Measurements from ENCODE around the gene IFNAR1. TPM values are rescaled to one million over a fixed set of nuclear protein-coding genes. Genes with fewer than 3 reads are reported as not detected.

IFNAR1 gene
- total and polyA plus RNA-seq, 5 donors, result 9.6 to 28.7 (median 25.1) TPM

DNA sequence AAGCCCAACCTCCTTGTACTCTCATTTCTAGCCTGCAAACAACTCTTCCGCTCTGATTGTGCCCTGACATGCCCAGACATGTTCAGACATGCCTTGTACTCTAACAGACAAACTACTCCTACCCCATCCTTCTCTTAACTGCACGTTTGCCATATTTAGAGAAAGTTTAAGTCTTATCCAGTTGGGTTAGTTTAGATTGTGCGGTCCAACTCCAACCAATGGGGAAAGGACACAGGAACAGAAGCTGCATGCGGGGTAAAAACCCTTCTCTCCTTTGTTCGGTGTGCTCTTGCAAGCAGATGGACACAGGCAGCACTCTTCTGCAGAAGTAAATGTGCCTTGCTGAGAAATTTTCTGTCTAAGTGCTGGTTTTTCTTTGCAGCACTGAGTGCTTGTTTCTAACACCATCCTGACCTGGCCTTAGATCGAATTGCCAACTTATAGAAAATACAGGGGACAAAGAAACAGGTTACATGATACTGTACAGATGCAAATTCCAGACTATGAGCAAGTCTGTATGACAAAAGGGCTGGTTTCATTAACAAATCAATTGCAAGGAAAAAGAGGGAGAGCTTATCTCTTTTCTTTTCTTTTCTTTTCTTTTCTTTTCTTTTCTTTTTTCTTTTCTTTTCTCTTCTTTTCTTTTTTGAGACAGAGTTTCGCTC lies 42.7 kb downstream of the IFNAR1 start:
- intact Hi-C loops (cut with DNase I), result loop anchor here in 1 of 4 donors (10.0 kb wide), 1 partner anchor 77 kb away; no protein-coding TSS in a partner anchor
- H3K27me3 ChIP-seq (ENCODE audit: control insufficient read depth, insufficient read depth), result no peaks in the 10 kb centered on the region
- DNase-seq, result no peak
- 88% methylated on average over 7 of the region's 7 CpGs for WGBS
- no peak for ATAC-seq
- no peaks in the 10 kb centered on the region for H3K9me3 ChIP-seq (ENCODE audit: control insufficient read depth, low read length)
- H3K27ac ChIP-seq (ENCODE audit: low read length), result no peak overlapping the region
- no peaks in the 10 kb centered on the region for H3K4me1 ChIP-seq (ENCODE audit: control insufficient read depth, insufficient read depth, low read length)
- H3K4me3 ChIP-seq (ENCODE audit: low read length), result no peak overlapping the region

DNA sequence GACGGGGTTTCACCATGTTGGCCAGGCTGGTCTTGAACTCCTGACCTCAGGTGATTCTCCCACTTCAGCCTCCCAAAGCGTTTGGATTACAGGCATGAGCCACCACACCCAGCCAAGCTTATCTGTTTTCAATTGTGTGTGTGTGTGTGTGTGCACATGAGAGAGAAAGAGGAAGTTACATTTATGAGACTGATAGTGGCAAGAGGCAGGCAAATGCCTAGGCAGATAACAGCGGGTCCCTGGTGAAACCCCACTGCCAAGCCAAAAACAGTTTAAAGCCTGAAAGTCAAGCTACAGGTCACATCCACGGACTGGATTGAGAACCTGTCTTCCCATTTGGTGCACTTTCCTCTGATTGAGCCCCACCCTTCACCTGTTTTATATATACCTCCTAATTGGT lies 43.4 kb downstream of the IFNAR1 start:
- ATAC-seq, result no peak
- Histone ChIP-seq H3K27ac (ENCODE audit: low read length) (no peak overlapping the region), H3K4me1 (ENCODE audit: control insufficient read depth, insufficient read depth, low read length) (no peaks in the 10 kb centered on the region), H3K27me3 (ENCODE audit: control insufficient read depth, insufficient read depth) (no peaks in the 10 kb centered on the region), H3K4me3 (ENCODE audit: low read length) (no peak overlapping the region), H3K9me3 (ENCODE audit: control insufficient read depth, low read length) (no peaks in the 10 kb centered on the region)
- 83% methylated on average over 4 of the region's 4 CpGs for WGBS
- DNase-seq, result no peak
- intact Hi-C loops (cut with DNase I), result loop anchor here in 1 of 4 donors (10.0 kb wide), 1 partner anchor 77 kb away; no protein-coding TSS in a partner anchor

DNA sequence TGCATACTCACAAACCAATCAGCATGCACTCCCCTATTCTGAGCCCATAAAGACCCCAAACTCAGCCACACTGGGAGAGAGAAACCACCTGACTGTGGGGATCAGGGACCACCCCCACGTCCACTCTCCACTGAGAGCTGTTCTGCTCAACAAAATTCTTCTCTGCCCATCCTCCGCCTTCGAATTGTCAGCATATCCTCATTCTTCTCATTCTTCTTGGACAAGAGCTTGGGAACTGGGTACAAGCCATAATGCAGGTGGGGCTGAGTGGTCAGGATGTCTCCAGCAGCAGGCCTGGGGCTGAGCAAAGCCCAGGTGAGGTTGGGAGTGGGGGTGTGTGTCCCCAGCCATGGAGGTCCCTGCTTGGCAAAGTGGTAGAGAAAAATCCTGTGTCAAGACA lies 43.8 kb downstream of the IFNAR1 start:
- intact Hi-C loops (cut with DNase I), result loop anchor here in 1 of 4 donors (10.0 kb wide), 1 partner anchor 76 kb away; no protein-coding TSS in a partner anchor
- 91% methylated on average over 3 of the region's 3 CpGs for WGBS
- ATAC-seq, result no peak

DNA sequence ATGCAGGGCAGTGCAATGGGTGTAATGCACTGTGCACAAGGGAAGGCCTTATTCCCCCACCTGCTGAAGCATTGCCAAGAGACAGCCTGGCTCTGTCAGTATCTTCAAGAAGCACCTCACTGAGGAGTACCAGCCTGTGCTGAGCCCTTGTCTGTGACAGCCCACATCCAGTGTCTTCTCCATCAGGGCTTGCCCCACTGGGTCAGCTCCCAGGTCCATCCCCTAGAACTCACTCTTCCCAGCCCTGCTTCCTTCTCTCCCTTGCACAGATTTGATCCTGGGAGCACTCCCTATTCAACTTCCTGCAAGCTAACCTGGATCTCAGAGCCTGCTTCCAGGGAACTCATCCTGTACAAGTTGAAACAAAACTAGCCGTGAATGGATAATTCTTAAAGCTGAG lies 44.8 kb downstream of the IFNAR1 start:
- intact Hi-C loops (cut with DNase I), result loop anchor here in 1 of 4 donors (10.0 kb wide), 1 partner anchor 75 kb away; no protein-coding TSS in a partner anchor

More for the DNA sequence above, 43.8 kb downstream of the IFNAR1 start:
- Histone ChIP-seq H3K4me3 (ENCODE audit: low read length) (no peak overlapping the region), H3K27ac (ENCODE audit: low read length) (no peak overlapping the region), H3K27me3 (ENCODE audit: control insufficient read depth, insufficient read depth) (no peaks in the 10 kb centered on the region), H3K9me3 (ENCODE audit: control insufficient read depth, low read length) (no peaks in the 10 kb centered on the region), H3K4me1 (ENCODE audit: control insufficient read depth, insufficient read depth, low read length) (peaks cover 3% of the 10 kb centered on the region)
- no peak for DNase-seq

DNA sequence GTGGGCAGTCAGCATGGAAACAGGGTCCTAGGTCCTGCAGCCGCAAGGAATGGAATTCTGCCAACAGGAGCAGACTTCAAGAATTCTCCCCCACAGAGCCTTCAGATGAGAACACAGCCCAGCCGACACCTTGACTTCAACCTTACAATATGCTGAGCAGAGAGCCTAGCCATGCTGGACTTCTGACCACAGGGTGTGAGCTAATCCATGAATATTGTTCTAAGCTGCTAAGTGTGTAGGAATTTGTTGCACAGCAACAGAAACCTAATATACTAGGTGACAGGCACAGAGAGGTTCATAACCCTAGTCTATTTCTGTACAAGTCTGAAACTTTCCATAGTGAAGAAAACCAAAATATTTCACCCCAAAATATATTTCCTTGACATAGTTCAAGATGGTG lies 45.5 kb downstream of the IFNAR1 start:
- ATAC-seq (no peak), DNase-seq (no peak)
- Histone ChIP-seq H3K9me3 (ENCODE audit: control insufficient read depth, low read length) (no peaks in the 10 kb centered on the region), H3K27me3 (ENCODE audit: control insufficient read depth, insufficient read depth) (no peaks in the 10 kb centered on the region), H3K4me1 (ENCODE audit: control insufficient read depth, insufficient read depth, low read length) (peaks cover 3% of the 10 kb centered on the region), H3K27ac (ENCODE audit: low read length) (no peak overlapping the region), H3K4me3 (ENCODE audit: low read length) (no peak overlapping the region)
- intact Hi-C loops (cut with DNase I), result loop anchor here in 2 of 4 donors (10.0 kb wide), 2 partner anchors 166 to 536 kb away; no protein-coding TSS in a partner anchor
- 99% methylated on average over 2 of the region's 2 CpGs for WGBS

More for the DNA sequence above, 44.8 kb downstream of the IFNAR1 start:
- WGBS, result 95% methylated on average over 1 of the region's 1 CpG
- DNase-seq (no peak), ATAC-seq (no peak)
- Histone ChIP-seq H3K27ac (ENCODE audit: low read length) (no peak overlapping the region), H3K4me1 (ENCODE audit: control insufficient read depth, insufficient read depth, low read length) (peaks cover 3% of the 10 kb centered on the region), H3K9me3 (ENCODE audit: control insufficient read depth, low read length) (no peaks in the 10 kb centered on the region), H3K27me3 (ENCODE audit: control insufficient read depth, insufficient read depth) (no peaks in the 10 kb centered on the region), H3K4me3 (ENCODE audit: low read length) (no peak overlapping the region)

DNA sequence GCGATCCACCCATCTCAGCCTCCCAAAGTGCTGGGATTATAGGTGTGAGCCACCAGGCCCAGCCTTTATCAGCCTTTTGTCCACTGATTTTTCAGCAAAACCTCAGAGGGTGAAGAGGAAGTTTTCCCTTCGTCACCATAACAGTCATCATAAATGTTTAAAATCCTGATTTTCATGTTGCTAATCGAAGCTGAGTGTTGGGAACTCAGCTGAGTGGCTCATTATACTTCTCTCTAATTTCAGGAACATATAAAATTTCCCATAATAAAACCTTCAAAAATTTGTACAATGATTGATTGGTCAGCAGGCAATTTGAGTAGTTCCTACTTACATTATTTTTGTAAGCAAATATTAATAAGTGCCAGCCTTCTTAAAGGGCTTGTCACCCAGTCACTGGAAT lies 46.6 kb downstream of the IFNAR1 start:
- H3K4me1 ChIP-seq (ENCODE audit: control insufficient read depth, insufficient read depth, low read length), result peaks cover 3% of the 10 kb centered on the region
- no peaks in the 10 kb centered on the region for H3K27me3 ChIP-seq (ENCODE audit: control insufficient read depth, insufficient read depth)
- no peaks in the 10 kb centered on the region for H3K9me3 ChIP-seq (ENCODE audit: control insufficient read depth, low read length)
- intact Hi-C loops (cut with DNase I), result loop anchor here in 2 of 4 donors (10.0 kb wide), 2 partner anchors 167 to 537 kb away; no protein-coding TSS in a partner anchor
- DNase-seq (no peak), ATAC-seq (no peak)
- H3K4me3 ChIP-seq (ENCODE audit: low read length), result no peak overlapping the region
- no peak overlapping the region for H3K27ac ChIP-seq (ENCODE audit: low read length)
- 87% methylated on average over 3 of the region's 3 CpGs for WGBS

DNA sequence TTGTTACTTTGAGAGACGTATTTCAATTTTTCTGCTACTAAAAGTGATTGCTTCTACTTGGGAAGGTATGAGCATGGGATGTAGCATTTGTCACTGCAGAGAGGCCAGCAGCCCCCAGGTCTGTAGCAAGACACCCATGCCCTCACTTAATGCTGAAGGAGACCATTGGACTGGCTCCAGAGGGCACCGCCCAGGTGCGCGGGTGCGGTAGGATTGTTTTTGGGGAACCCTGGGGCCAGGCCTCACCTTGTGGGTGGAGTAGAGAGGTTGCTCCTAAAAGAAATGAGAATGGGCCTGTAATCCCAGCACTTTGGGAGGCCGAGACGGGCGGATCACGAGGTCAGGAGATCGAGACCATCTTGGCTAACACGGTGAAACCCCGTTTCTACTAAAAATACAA lies 47.8 kb downstream of the IFNAR1 start:
- no peak for ATAC-seq
- H3K27ac ChIP-seq (ENCODE audit: low read length), result no peak overlapping the region
- intact Hi-C loops (cut with DNase I), result loop anchor here in 2 of 4 donors (10.0 kb wide), 2 partner anchors 168 to 538 kb away; no protein-coding TSS in a partner anchor

DNA sequence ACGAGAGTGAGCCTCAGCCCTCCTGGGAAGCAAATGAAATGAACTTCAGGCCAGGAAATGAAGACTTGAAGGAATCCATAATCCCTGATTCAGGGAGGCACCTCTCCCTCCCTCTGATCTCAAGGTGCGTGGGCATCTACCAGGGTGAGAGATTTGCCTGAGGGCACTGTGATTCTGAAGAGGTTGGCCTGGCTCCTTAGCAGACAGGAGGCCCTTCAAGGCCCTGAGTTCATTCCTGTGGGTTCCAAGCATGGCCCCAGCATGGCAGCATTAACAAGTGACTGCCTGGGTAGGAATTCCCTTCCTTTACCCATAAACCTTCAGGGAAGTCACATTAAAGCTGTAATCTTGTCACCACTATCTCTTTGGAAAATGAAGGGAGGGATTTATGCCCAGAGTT lies 48.7 kb downstream of the IFNAR1 start:
- intact Hi-C loops (cut with DNase I), result loop anchor here in 2 of 4 donors (10.0 kb wide), 2 partner anchors 169 to 539 kb away; no protein-coding TSS in a partner anchor
- DNase-seq, result no peak
- Histone ChIP-seq H3K27me3 (ENCODE audit: control insufficient read depth, insufficient read depth) (no peaks in the 10 kb centered on the region), H3K4me1 (ENCODE audit: control insufficient read depth, insufficient read depth, low read length) (peaks cover 3% of the 10 kb centered on the region), H3K4me3 (ENCODE audit: low read length) (no peak overlapping the region), H3K27ac (ENCODE audit: low read length) (no peak overlapping the region), H3K9me3 (ENCODE audit: control insufficient read depth, low read length) (no peaks in the 10 kb centered on the region)
- ATAC-seq, result no peak
- WGBS, result 83% methylated on average over 2 of the region's 2 CpGs

More for the DNA sequence above, 47.8 kb downstream of the IFNAR1 start:
- 97% methylated on average over 12 of the region's 12 CpGs for WGBS
- DNase-seq, result no peak
- Histone ChIP-seq H3K4me1 (ENCODE audit: control insufficient read depth, insufficient read depth, low read length) (peaks cover 3% of the 10 kb centered on the region), H3K4me3 (ENCODE audit: low read length) (no peak overlapping the region), H3K27me3 (ENCODE audit: control insufficient read depth, insufficient read depth) (no peaks in the 10 kb centered on the region), H3K9me3 (ENCODE audit: control insufficient read depth, low read length) (no peaks in the 10 kb centered on the region)

DNA sequence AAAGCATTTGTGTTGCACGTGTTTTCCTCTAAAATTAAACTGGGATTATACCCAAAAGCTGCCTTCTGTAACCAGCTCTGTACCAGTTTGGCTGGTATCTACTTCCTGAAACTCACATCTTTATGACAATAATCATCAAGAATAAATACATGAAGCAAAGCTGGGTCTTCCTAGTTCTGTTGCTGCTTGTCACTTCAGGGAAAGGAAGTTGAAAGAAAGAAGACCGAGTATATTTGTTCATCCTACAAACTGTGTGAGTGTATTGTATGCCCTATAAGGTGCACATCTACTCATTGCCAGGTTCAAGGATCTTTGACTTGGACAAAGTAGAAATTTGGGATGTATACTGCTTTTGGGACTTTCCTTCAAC lies 49.3 kb downstream of the IFNAR1 start:
- ATAC-seq (no peak), DNase-seq (no peak)
- intact Hi-C loops (cut with DNase I), result loop anchor here in 2 of 4 donors (10.0 kb wide), 2 partner anchors 169 to 539 kb away; no protein-coding TSS in a partner anchor
- peaks cover 3% of the 10 kb centered on the region for H3K4me1 ChIP-seq (ENCODE audit: control insufficient read depth, insufficient read depth, low read length)
- WGBS, result 49% methylated on average over 2 of the region's 2 CpGs
- no peak overlapping the region for H3K4me3 ChIP-seq (ENCODE audit: low read length)
- H3K27me3 ChIP-seq (ENCODE audit: control insufficient read depth, insufficient read depth), result no peaks in the 10 kb centered on the region
- no peaks in the 10 kb centered on the region for H3K9me3 ChIP-seq (ENCODE audit: control insufficient read depth, low read length)
- no peak overlapping the region for H3K27ac ChIP-seq (ENCODE audit: low read length)

DNA sequence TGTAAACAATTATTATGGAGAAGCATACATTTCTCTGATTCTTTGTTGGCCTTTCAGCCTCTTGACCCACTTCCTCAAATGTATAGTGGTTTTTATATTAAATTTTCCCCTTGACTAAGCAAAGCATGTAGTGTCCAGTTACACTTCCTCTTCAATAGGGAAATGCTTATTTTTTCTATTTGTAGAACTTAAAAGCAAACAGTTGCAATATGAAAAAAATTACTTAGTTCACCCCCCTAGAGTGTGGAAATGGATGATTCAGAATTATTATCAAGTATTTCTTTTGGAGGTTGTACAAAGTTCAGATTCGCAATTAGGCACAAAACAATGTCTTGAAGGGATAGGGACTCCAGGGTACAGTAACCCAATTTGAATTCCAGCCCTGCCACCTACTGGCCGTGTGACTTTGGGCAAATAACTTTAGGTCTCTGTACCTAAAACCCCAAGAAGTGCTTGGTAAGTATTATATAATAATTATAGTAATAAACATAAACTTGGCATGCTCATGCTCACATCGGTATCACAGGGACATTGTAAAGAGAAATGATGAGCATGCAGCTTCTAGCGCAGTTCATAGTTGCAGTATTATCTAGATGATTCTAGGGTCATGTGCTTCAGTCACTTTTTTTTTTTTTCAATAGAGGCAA lies 49.8 kb downstream of the IFNAR1 start:
- Histone ChIP-seq H3K27me3 (ENCODE audit: control insufficient read depth, insufficient read depth) (no peaks in the 10 kb centered on the region), H3K4me1 (ENCODE audit: control insufficient read depth, insufficient read depth, low read length) (peaks cover 3% of the 10 kb centered on the region), H3K4me3 (ENCODE audit: low read length) (no peak overlapping the region), H3K27ac (ENCODE audit: low read length) (no peak overlapping the region), H3K9me3 (ENCODE audit: control insufficient read depth, low read length) (no peaks in the 10 kb centered on the region)
- intact Hi-C loops (cut with DNase I), result loop anchor here in 3 of 4 donors (5.0 to 10.0 kb wide), 3 partner anchors 170 to 540 kb away; no protein-coding TSS in a partner anchor
- WGBS, result 12% methylated on average over 4 of the region's 4 CpGs
- ATAC-seq (peak; percentile 83), DNase-seq (peak in 2 of 3 donors; percentile 57 to 77)

DNA sequence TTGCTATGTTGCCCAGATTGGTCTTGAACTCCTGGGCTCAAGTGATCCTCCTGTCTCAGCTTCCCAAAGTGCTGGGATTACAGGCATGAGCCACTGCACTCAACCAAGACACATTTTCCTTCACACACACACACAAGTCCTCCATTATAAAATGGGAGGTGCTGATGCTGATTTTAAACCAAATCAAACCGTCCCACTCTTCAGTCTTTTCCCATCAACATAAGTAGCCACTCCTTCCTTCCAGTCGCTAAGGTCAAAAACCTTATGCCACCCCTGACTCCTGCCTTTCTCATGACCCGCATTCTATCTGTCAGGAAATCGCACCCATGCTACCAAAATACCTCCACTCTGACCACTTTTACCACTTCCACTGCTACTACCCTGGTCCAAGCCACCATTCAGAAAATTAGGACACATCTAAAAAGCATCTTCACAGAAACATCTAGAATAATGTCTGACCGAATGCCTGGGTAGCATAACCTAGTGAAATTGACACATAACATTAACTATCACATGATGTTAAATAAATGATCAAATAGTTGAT lies 50.4 kb downstream of the IFNAR1 start:
- WGBS, result 66% methylated on average over 5 of the region's 5 CpGs
- no peak for ATAC-seq
- DNase-seq, result no peak
- peak overlapping the region; percentile 7 for H3K27ac ChIP-seq (ENCODE audit: low read length)
- H3K9me3 ChIP-seq (ENCODE audit: control insufficient read depth, low read length), result no peaks in the 10 kb centered on the region
- H3K4me1 ChIP-seq (ENCODE audit: control insufficient read depth, insufficient read depth, low read length), result peaks cover 7% of the 10 kb centered on the region
- H3K4me3 ChIP-seq (ENCODE audit: low read length), result no peak overlapping the region
- intact Hi-C loops (cut with DNase I), result loop anchor here in 3 of 4 donors (5.0 to 10.0 kb wide), 3 partner anchors 170 to 540 kb away; no protein-coding TSS in a partner anchor
- no peaks in the 10 kb centered on the region for H3K27me3 ChIP-seq (ENCODE audit: control insufficient read depth, insufficient read depth)

All from right cardiac atrium (tissue), 5 donors.